ENCODE data around the gene B4GALT2. TPM values are rescaled to one million over a fixed set of nuclear protein-coding genes. Genes with fewer than 3 reads are reported as not detected.
A peak's percentile ranks its signal among the peaks of the same experiment; 100 is the strongest.

Gene B4GALT2
- total RNA-seq, 1 experiment from 2014 or later = 76.8 TPM

GRCh38 chr1:44021156-44021555, 42.1 kb downstream of the B4GALT2 start:
- Histone ChIP-seq H3K9me2 (ENCODE audit: insufficient read depth) (no peaks in the 10 kb centered on the region), H3K9ac (ENCODE audit: low read length) (no peak overlapping the region), H3K4me3 (replicated peaks in 1 of 2; ENCODE audit: low read depth in 1 of 2, low read length in 2 of 2) (no peak overlapping the region), H3K36me3 (ENCODE audit: control insufficient read depth in 1 of 2, insufficient read depth in 2 of 2, low read length in 2 of 2) (no peaks in the 10 kb centered on the region), H2AFZ (ENCODE audit: low read depth, low read length, poor library complexity, severe bottlenecking) (no peak overlapping the region), H3K27ac (ENCODE audit: low read depth, low read length) (no peak overlapping the region), H3K27me3 (ENCODE audit: insufficient read depth, low read length) (no peaks in the 10 kb centered on the region), H3K9me3 (ENCODE audit: control insufficient read depth in 1 of 2, insufficient read depth in 1 of 2, low read depth in 1 of 2, low read length in 2 of 2) (no peaks in the 10 kb centered on the region), H3K79me2 (ENCODE audit: insufficient read depth, low read length) (no peaks in the 10 kb centered on the region), H4K20me1 (ENCODE audit: insufficient read depth) (no peaks in the 10 kb centered on the region), H3K4me2 (ENCODE audit: low read length) (no peak overlapping the region), H3K4me1 (ENCODE audit: control insufficient read depth in 1 of 2, insufficient read depth in 2 of 2, low read length in 2 of 2) (no peaks in the 10 kb centered on the region)
- ChIA-PET CTCF (no interaction called here), RAD21 (ENCODE audit: low non-redundant PET in 1 of 2, low total read pairs in 2 of 2, uncharacterized antibody in 2 of 2, unreplicated experiment in 2 of 2) (no interaction called here), POLR2A (interaction anchor here (1.3 kb wide), 1 partner anchor 10 kb away, joined by 4 read pairs; the partner anchor contains the start of gene SLC6A9)
- no TSS peak for BruUV-seq (replicated peaks)
- intact Hi-C loops (cut with micrococcal nuclease) = no loop called here
- no peak for TF ChIP-seq EGR1 (IDR thresholded peaks at IDR 0.05; ENCODE audit: low read depth)
- no peak for TF ChIP-seq ATF3 (IDR thresholded peaks at IDR 0.05)
- no peak for TF ChIP-seq POLR2A (IDR thresholded peaks at IDR 0.05; ENCODE audit: borderline replicate concordance, extremely low read depth, insufficient read depth, insufficient read length)
- no peak for TF ChIP-seq ZBTB33 (IDR thresholded peaks at IDR 0.05; ENCODE audit: extremely low read depth, insufficient replicate concordance, low read length)
- TF ChIP-seq JUND (IDR thresholded peaks at IDR 0.05) = no peak
- TF ChIP-seq EZH2 (IDR thresholded peaks at IDR 0.05) = no peak
- DNase-seq (ENCODE audit: low read depth, low spot score) (no peak), ATAC-seq (no peak)

GRCh38 chr1:44021581-44022321, 42.7 kb downstream of the B4GALT2 start:
- no TSS peak for BruUV-seq (replicated peaks)
- Histone ChIP-seq H3K36me3 (ENCODE audit: control insufficient read depth in 1 of 2, insufficient read depth in 2 of 2, low read length in 2 of 2) (no peaks in the 10 kb centered on the region), H3K4me2 (ENCODE audit: low read length) (no peak overlapping the region), H3K4me1 (ENCODE audit: control insufficient read depth in 1 of 2, insufficient read depth in 2 of 2, low read length in 2 of 2) (peaks cover 0 to 2% of the 10 kb centered on the region in 2 experiments; a peak in 1 of 4 replicates), H3K9me3 (ENCODE audit: control insufficient read depth in 1 of 2, insufficient read depth in 1 of 2, low read depth in 1 of 2, low read length in 2 of 2) (no peaks in the 10 kb centered on the region), H3K79me2 (ENCODE audit: insufficient read depth, low read length) (no peaks in the 10 kb centered on the region), H2AFZ (ENCODE audit: low read depth, low read length, poor library complexity, severe bottlenecking) (no peak overlapping the region), H3K27me3 (ENCODE audit: insufficient read depth, low read length) (no peaks in the 10 kb centered on the region), H3K27ac (ENCODE audit: low read depth, low read length) (no peak overlapping the region), H4K20me1 (ENCODE audit: insufficient read depth) (no peaks in the 10 kb centered on the region), H3K9me2 (ENCODE audit: insufficient read depth) (no peaks in the 10 kb centered on the region), H3K4me3 (replicated peaks in 1 of 2; ENCODE audit: low read depth in 1 of 2, low read length in 2 of 2) (no peak overlapping the region), H3K9ac (ENCODE audit: low read length) (no peak overlapping the region)
- DNase-seq (ENCODE audit: low read depth, low spot score) (no peak), ATAC-seq (peak; percentile 67)
- TF ChIP-seq CTCF (IDR thresholded peaks at IDR 0.05 in 2 of 3, conservative IDR thresholded peaks at IDR 0.05 in 1 of 3; ENCODE audit: borderline replicate concordance in 1 of 3, insufficient read depth in 1 of 3, low read depth in 2 of 3, low read length in 2 of 3) (peak in 2 of 3 experiments; percentile 20 to 30; a peak in 2 of 6 replicates), POLR2AphosphoS5 (IDR thresholded peaks at IDR 0.05; ENCODE audit: low read depth, low read length) (no peak), ZFX (IDR thresholded peaks at IDR 0.05) (no peak), SIN3A (IDR thresholded peaks at IDR 0.05; ENCODE audit: low read depth) (no peak)
- RAD21 ChIA-PET (ENCODE audit: low non-redundant PET in 1 of 2, low total read pairs in 2 of 2, uncharacterized antibody in 2 of 2, unreplicated experiment in 2 of 2) = no interaction called here
- intact Hi-C loops (cut with micrococcal nuclease) = no loop called here
- CTCF ChIA-PET = no interaction called here
- POLR2A ChIA-PET = no interaction called here

Measured in HCT116 (cell line).